ENCODE results near the gene SI. TPM values are rescaled to one million over a fixed set of nuclear protein-coding genes. Genes with fewer than 3 reads are reported as not detected.

SI gene
- total and polyA plus RNA-seq, 9 of the 15 experiments (the other 6 are each of a cell fraction or from before 2014, with no cell fraction given): not detected

DNA sequence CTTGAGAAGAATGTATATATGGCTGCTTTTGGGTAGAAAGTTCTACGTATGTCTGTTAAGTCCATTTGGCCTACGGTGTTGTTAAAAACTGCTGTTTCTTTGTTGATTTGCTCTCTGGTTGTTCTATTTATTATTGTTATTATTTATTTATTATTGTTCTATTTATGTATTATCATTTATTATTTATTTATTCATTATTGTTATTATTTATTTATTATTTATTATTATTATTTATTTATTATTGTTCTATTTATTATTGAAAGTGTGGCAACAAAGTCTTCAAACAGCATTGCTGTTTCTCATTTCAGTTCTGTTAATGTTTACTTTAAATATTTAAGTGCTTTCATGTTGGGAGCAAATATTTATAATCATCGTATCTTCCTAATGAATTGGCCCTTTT lies 66.7 kb downstream of the SI start (continued):
- TF ChIP-seq, protein P1, sequence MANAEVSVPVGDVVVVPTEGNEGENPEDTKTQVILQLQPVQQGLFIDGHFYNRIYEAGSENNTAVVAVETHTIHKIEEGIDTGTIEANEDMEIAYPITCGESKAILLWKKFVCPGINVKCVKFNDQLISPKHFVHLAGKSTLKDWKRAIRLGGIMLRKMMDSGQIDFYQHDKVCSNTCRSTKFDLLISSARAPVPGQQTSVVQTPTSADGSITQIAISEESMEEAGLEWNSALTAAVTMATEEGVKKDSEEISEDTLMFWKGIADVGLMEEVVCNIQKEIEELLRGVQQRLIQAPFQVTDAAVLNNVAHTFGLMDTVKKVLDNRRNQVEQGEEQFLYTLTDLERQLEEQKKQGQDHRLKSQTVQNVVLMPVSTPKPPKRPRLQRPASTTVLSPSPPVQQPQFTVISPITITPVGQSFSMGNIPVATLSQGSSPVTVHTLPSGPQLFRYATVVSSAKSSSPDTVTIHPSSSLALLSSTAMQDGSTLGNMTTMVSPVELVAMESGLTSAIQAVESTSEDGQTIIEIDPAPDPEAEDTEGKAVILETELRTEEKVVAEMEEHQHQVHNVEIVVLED (CRISPR knock-in tag; IDR thresholded peaks at IDR 0.05): no peak
- no peak for TF ChIP-seq EWSR1 (IDR thresholded peaks at IDR 0.05; ENCODE audit: borderline replicate concordance, low read depth, partially characterized antibody)
- TF ChIP-seq, protein P2, sequence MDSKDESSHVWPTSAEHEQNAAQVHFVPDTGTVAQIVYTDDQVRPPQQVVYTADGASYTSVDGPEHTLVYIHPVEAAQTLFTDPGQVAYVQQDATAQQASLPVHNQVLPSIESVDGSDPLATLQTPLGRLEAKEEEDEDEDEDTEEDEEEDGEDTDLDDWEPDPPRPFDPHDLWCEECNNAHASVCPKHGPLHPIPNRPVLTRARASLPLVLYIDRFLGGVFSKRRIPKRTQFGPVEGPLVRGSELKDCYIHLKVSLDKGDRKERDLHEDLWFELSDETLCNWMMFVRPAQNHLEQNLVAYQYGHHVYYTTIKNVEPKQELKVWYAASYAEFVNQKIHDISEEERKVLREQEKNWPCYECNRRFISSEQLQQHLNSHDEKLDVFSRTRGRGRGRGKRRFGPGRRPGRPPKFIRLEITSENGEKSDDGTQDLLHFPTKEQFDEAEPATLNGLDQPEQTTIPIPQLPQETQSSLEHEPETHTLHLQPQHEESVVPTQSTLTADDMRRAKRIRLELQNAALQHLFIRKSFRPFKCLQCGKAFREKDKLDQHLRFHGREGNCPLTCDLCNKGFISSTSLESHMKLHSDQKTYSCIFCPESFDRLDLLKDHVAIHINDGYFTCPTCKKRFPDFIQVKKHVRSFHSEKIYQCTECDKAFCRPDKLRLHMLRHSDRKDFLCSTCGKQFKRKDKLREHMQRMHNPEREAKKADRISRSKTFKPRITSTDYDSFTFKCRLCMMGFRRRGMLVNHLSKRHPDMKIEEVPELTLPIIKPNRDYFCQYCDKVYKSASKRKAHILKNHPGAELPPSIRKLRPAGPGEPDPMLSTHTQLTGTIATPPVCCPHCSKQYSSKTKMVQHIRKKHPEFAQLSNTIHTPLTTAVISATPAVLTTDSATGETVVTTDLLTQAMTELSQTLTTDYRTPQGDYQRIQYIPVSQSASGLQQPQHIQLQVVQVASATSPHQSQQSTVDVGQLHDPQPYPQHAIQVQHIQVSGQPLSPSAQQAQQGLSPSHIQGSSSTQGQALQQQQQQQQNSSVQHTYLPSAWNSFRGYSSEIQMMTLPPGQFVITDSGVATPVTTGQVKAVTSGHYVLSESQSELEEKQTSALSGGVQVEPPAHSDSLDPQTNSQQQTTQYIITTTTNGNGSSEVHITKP (IDR thresholded peaks at IDR 0.05; ENCODE audit: partially characterized antibody): no peak
- no peak for TF ChIP-seq ZNF217 (CRISPR knock-in tag; IDR thresholded peaks at IDR 0.05)
- TF ChIP-seq, protein P3, sequence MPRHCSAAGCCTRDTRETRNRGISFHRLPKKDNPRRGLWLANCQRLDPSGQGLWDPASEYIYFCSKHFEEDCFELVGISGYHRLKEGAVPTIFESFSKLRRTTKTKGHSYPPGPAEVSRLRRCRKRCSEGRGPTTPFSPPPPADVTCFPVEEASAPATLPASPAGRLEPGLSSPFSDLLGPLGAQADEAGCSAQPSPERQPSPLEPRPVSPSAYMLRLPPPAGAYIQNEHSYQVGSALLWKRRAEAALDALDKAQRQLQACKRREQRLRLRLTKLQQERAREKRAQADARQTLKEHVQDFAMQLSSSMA (CRISPR knock-in tag; IDR thresholded peaks at IDR 0.05): no peak
- TF ChIP-seq, protein P4, sequence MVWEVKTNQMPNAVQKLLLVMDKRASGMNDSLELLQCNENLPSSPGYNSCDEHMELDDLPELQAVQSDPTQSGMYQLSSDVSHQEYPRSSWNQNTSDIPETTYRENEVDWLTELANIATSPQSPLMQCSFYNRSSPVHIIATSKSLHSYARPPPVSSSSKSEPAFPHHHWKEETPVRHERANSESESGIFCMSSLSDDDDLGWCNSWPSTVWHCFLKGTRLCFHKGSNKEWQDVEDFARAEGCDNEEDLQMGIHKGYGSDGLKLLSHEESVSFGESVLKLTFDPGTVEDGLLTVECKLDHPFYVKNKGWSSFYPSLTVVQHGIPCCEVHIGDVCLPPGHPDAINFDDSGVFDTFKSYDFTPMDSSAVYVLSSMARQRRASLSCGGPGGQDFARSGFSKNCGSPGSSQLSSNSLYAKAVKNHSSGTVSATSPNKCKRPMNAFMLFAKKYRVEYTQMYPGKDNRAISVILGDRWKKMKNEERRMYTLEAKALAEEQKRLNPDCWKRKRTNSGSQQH (CRISPR knock-in tag; IDR thresholded peaks at IDR 0.05): no peak
